ENCODE measurements around the gene ARPC2.

GRCh38 chr2:218187296-218188015 is 29.5 kb upstream of the ARPC2 start:
- TF ChIP-seq CTCF (conservative IDR thresholded peaks at IDR 0.05) (no peak), EZH2 (IDR thresholded peaks at IDR 0.05; ENCODE audit: low read depth) (no peak)
